HepG2 (cell line): ENCODE measurements around the gene SLC6A7.

Source experiments
- CTCF ChIP-seq: sonication (generic); formaldehyde crosslinking; IDR thresholded peaks from 2 replicates; pipeline ENCODE4 v1.5.0; 2020; ENCODE audit warnings: mild to moderate bottlenecking, missing genetic modification reagents, moderate library complexity
- GABPA ChIP-seq, 2 experiments: IDR thresholded peaks; 2 replicates each; pipeline ENCODE4 v1.6.1; 2011 to 2016; ENCODE audit warnings: low read depth in 2 of 2, low read length in 1 of 2, missing biosample characterization in 1 of 2, missing genetic modification characterization in 1 of 2
- HNRNPL ChIP-seq: fragments of 200-400 bp; formaldehyde crosslinking; IDR thresholded peaks from 2 replicates; pipeline ENCODE4 v1.6.1; 2017; ENCODE audit warnings: mild to moderate bottlenecking, low read depth, low read length
- MYC ChIP-seq: sonication (generic); formaldehyde crosslinking; IDR thresholded peaks from 2 replicates; pipeline ENCODE4 v1.9.0; 2021; ENCODE audit warnings: missing genetic modification reagents, borderline replicate concordance
- TCF7L2 ChIP-seq: IDR thresholded peaks from 2 replicates; pipeline ENCODE4 v1.6.1; 2011; ENCODE audit warnings: mild to moderate bottlenecking, low read depth, low read length, moderate library complexity
- TP53 ChIP-seq: sonication (generic); formaldehyde crosslinking; conservative IDR thresholded peaks from 2 replicates; pipeline ENCODE4 v1.4.0; 2020; ENCODE audit warnings: missing genetic modification reagents
- ZBTB1 ChIP-seq: sonication (generic); formaldehyde crosslinking; IDR thresholded peaks from 2 replicates; pipeline ENCODE4 v1.4.0; 2020; ENCODE audit warnings: missing genetic modification reagents, borderline replicate concordance
- ZBTB26 ChIP-seq: IDR thresholded peaks from 2 replicates; pipeline ENCODE4 v1.6.1; 2016; ENCODE audit warnings: missing compliant biosample characterization, missing genetic modification reagents, borderline replicate concordance
- ZSCAN29 ChIP-seq: sonication (generic); formaldehyde crosslinking; conservative IDR thresholded peaks from 2 replicates; pipeline ENCODE4 v1.4.0; 2020; ENCODE audit warnings: mild to moderate bottlenecking, missing genetic modification reagents

- TF ChIP-seq ZBTB1 (CRISPR knock-in tag): no peak
- TF ChIP-seq GABPA (IDR thresholded peaks at IDR 0.05; ENCODE audit: low read depth, low read length): no peak
- TF ChIP-seq GABPA (CRISPR knock-in tag; IDR thresholded peaks at IDR 0.05; ENCODE audit: low read depth): no peak
- TF ChIP-seq TCF7L2: no peak
- TF ChIP-seq CTCF (CRISPR knock-in tag): no peak
- TF ChIP-seq ZBTB26 (CRISPR knock-in tag): no peak
- no peak for TF ChIP-seq TP53
- no peak for TF ChIP-seq ZSCAN29 (CRISPR knock-in tag)
- no peak for TF ChIP-seq MYC
- no peak for TF ChIP-seq HNRNPL
These were observed 32.7 kb upstream of the SLC6A7 start for GRCh38 chr5:150157168-150157567.
